ENCODE measurements around the gene NFKBIZ.
A peak's percentile ranks its signal among the peaks of the same experiment; 100 is the strongest.

The NFKBIZ gene

GRCh38 chr3:101850246-101851051, 1.1 kb downstream of the NFKBIZ start:
- Histone ChIP-seq H3K27ac (ENCODE audit: low read depth, low read length) (peak overlapping the region; percentile 94), H3K27me3 (ENCODE audit: control insufficient read depth in 1 of 2, insufficient read depth in 2 of 2, low read length in 2 of 2) (no peaks in the 10 kb centered on the region), H3K4me3 (ENCODE audit: low read depth in 1 of 2, low read length in 2 of 2) (peak overlapping the region; percentile 75 to 94), H3K9me3 (ENCODE audit: control insufficient read depth in 1 of 2, low read length in 2 of 2) (no peaks in the 10 kb centered on the region), H3K36me3 (ENCODE audit: control insufficient read depth in 1 of 2, insufficient read depth in 2 of 2, low read length in 2 of 2) (peaks cover 37 to 38% of the 10 kb centered on the region in 2 donors), H3K4me1 (ENCODE audit: control insufficient read depth in 1 of 2, insufficient read depth in 2 of 2, low read length in 2 of 2) (peaks cover 36 to 47% of the 10 kb centered on the region in 2 donors), H3K9ac (ENCODE audit: low read depth in 1 of 2, low read length in 2 of 2) (peak overlapping the region; percentile 91 to 96)

GRCh38 chr3:101851072-101851770, 1.9 kb downstream of the NFKBIZ start:
- H3K36me3 ChIP-seq (ENCODE audit: control insufficient read depth in 1 of 2, insufficient read depth in 2 of 2, low read length in 2 of 2), result peaks cover 43% of the 10 kb centered on the region in 2 donors
- H3K9me3 ChIP-seq (ENCODE audit: control insufficient read depth in 1 of 2, low read length in 2 of 2), result no peaks in the 10 kb centered on the region
- peak overlapping the region; percentile 75 to 94 for H3K4me3 ChIP-seq (ENCODE audit: low read depth in 1 of 2, low read length in 2 of 2)
- peaks cover 36 to 42% of the 10 kb centered on the region in 2 donors for H3K4me1 ChIP-seq (ENCODE audit: control insufficient read depth in 1 of 2, insufficient read depth in 2 of 2, low read length in 2 of 2)
- H3K27ac ChIP-seq (ENCODE audit: low read depth, low read length), result peak overlapping the region; percentile 94
- H3K27me3 ChIP-seq (ENCODE audit: control insufficient read depth in 1 of 2, insufficient read depth in 2 of 2, low read length in 2 of 2), result no peaks in the 10 kb centered on the region
- peak overlapping the region; percentile 91 to 96 for H3K9ac ChIP-seq (ENCODE audit: low read depth in 1 of 2, low read length in 2 of 2)

- Histone ChIP-seq H3K4me1 (ENCODE audit: control insufficient read depth in 1 of 2, insufficient read depth in 2 of 2, low read length in 2 of 2) (peaks cover 37 to 40% of the 10 kb centered on the region in 2 donors), H3K36me3 (ENCODE audit: control insufficient read depth in 1 of 2, insufficient read depth in 2 of 2, low read length in 2 of 2) (peaks cover 51 to 52% of the 10 kb centered on the region in 2 donors), H3K27ac (ENCODE audit: low read depth, low read length) (peak overlapping the region; percentile 94), H3K9me3 (ENCODE audit: control insufficient read depth in 1 of 2, low read length in 2 of 2) (no peaks in the 10 kb centered on the region), H3K27me3 (ENCODE audit: control insufficient read depth in 1 of 2, insufficient read depth in 2 of 2, low read length in 2 of 2) (no peaks in the 10 kb centered on the region), H3K4me3 (ENCODE audit: low read depth in 1 of 2, low read length in 2 of 2) (peak overlapping the region; percentile 75 to 94), H3K9ac (ENCODE audit: low read depth in 1 of 2, low read length in 2 of 2) (peak overlapping the region; percentile 91 to 96)
Observed at GRCh38 chr3:101851850-101852714, 2.8 kb downstream of the NFKBIZ start.

GRCh38 chr3:101852983-101853840, 3.9 kb downstream of the NFKBIZ start:
- H3K9ac ChIP-seq (ENCODE audit: low read depth in 1 of 2, low read length in 2 of 2), result peak overlapping the region; percentile 0 to 96
- peaks cover 63% of the 10 kb centered on the region in 2 donors for H3K36me3 ChIP-seq (ENCODE audit: control insufficient read depth in 1 of 2, insufficient read depth in 2 of 2, low read length in 2 of 2)
- H3K4me3 ChIP-seq (ENCODE audit: low read depth in 1 of 2, low read length in 2 of 2), result peak overlapping the region; percentile 37 to 94
- no peaks in the 10 kb centered on the region for H3K9me3 ChIP-seq (ENCODE audit: control insufficient read depth in 1 of 2, low read length in 2 of 2)
- peak overlapping the region; percentile 10 for H3K27ac ChIP-seq (ENCODE audit: low read depth, low read length)
- peaks cover 35% of the 10 kb centered on the region in 2 donors for H3K4me1 ChIP-seq (ENCODE audit: control insufficient read depth in 1 of 2, insufficient read depth in 2 of 2, low read length in 2 of 2)
- H3K27me3 ChIP-seq (ENCODE audit: control insufficient read depth in 1 of 2, insufficient read depth in 2 of 2, low read length in 2 of 2), result no peaks in the 10 kb centered on the region

- Histone ChIP-seq H3K27me3 (ENCODE audit: control insufficient read depth in 1 of 2, insufficient read depth in 2 of 2, low read length in 2 of 2) (no peaks in the 10 kb centered on the region), H3K4me1 (ENCODE audit: control insufficient read depth in 1 of 2, insufficient read depth in 2 of 2, low read length in 2 of 2) (peaks cover 35 to 36% of the 10 kb centered on the region in 2 donors), H3K4me3 (ENCODE audit: low read depth in 1 of 2, low read length in 2 of 2) (peak overlapping the region; percentile 37 to 94), H3K9ac (ENCODE audit: low read depth in 1 of 2, low read length in 2 of 2) (peak overlapping the region in 1 of 2 donors; percentile 96), H3K9me3 (ENCODE audit: control insufficient read depth in 1 of 2, low read length in 2 of 2) (no peaks in the 10 kb centered on the region), H3K27ac (ENCODE audit: low read depth, low read length) (no peak overlapping the region), H3K36me3 (ENCODE audit: control insufficient read depth in 1 of 2, insufficient read depth in 2 of 2, low read length in 2 of 2) (peaks cover 70 to 71% of the 10 kb centered on the region in 2 donors)
Observed at GRCh38 chr3:101853982-101854381, 4.7 kb downstream of the NFKBIZ start.

GRCh38 chr3:101854608-101855304, 5.4 kb downstream of the NFKBIZ start:
- H3K9ac ChIP-seq (ENCODE audit: low read depth in 1 of 2, low read length in 2 of 2), result peak overlapping the region in 1 of 2 donors; percentile 55
- peak overlapping the region; percentile 57 to 94 for H3K4me3 ChIP-seq (ENCODE audit: low read depth in 1 of 2, low read length in 2 of 2)
- no peaks in the 10 kb centered on the region for H3K27me3 ChIP-seq (ENCODE audit: control insufficient read depth in 1 of 2, insufficient read depth in 2 of 2, low read length in 2 of 2)
- H3K9me3 ChIP-seq (ENCODE audit: control insufficient read depth in 1 of 2, low read length in 2 of 2), result no peaks in the 10 kb centered on the region
- peaks cover 35 to 44% of the 10 kb centered on the region in 2 donors for H3K4me1 ChIP-seq (ENCODE audit: control insufficient read depth in 1 of 2, insufficient read depth in 2 of 2, low read length in 2 of 2)
- peaks cover 77 to 78% of the 10 kb centered on the region in 2 donors for H3K36me3 ChIP-seq (ENCODE audit: control insufficient read depth in 1 of 2, insufficient read depth in 2 of 2, low read length in 2 of 2)
- H3K27ac ChIP-seq (ENCODE audit: low read depth, low read length), result peak overlapping the region; percentile 52

- Histone ChIP-seq H3K4me1 (ENCODE audit: control insufficient read depth in 1 of 2, insufficient read depth in 2 of 2, low read length in 2 of 2) (peaks cover 35 to 38% of the 10 kb centered on the region in 2 donors), H3K27ac (ENCODE audit: low read depth, low read length) (no peak overlapping the region), H3K27me3 (ENCODE audit: control insufficient read depth in 1 of 2, insufficient read depth in 2 of 2, low read length in 2 of 2) (no peaks in the 10 kb centered on the region), H3K4me3 (ENCODE audit: low read depth in 1 of 2, low read length in 2 of 2) (peak overlapping the region; percentile 60 to 71), H3K9me3 (ENCODE audit: control insufficient read depth in 1 of 2, low read length in 2 of 2) (no peaks in the 10 kb centered on the region), H3K36me3 (ENCODE audit: control insufficient read depth in 1 of 2, insufficient read depth in 2 of 2, low read length in 2 of 2) (peaks cover 82 to 87% of the 10 kb centered on the region in 2 donors), H3K9ac (ENCODE audit: low read depth in 1 of 2, low read length in 2 of 2) (peak overlapping the region; percentile 44 to 55)
Observed at GRCh38 chr3:101857301-101857741, 8.0 kb downstream of the NFKBIZ start.

- peaks cover 71 to 75% of the 10 kb centered on the region in 2 donors for H3K36me3 ChIP-seq (ENCODE audit: control insufficient read depth in 1 of 2, insufficient read depth in 2 of 2, low read length in 2 of 2)
- peaks cover 25 to 28% of the 10 kb centered on the region in 2 donors for H3K4me1 ChIP-seq (ENCODE audit: control insufficient read depth in 1 of 2, insufficient read depth in 2 of 2, low read length in 2 of 2)
- H3K9me3 ChIP-seq (ENCODE audit: control insufficient read depth in 1 of 2, low read length in 2 of 2), result no peaks in the 10 kb centered on the region
- H3K27me3 ChIP-seq (ENCODE audit: control insufficient read depth in 1 of 2, insufficient read depth in 2 of 2, low read length in 2 of 2), result no peaks in the 10 kb centered on the region
- H3K9ac ChIP-seq (ENCODE audit: low read depth in 1 of 2, low read length in 2 of 2), result peak overlapping the region in 1 of 2 donors; percentile 9
- peak overlapping the region in 1 of 2 donors; percentile 71 for H3K4me3 ChIP-seq (ENCODE audit: low read depth in 1 of 2, low read length in 2 of 2)
- no peak overlapping the region for H3K27ac ChIP-seq (ENCODE audit: low read depth, low read length)
Observed at GRCh38 chr3:101858464-101859030, 9.2 kb downstream of the NFKBIZ start.

All from duodenal mucosa (tissue), 2 donors.